HepG2 (cell line): ENCODE results near the gene MSRB2. TPM values are rescaled to one million over a fixed set of nuclear protein-coding genes. Genes with fewer than 3 reads are reported as not detected.
A peak's percentile ranks its signal among the peaks of the same experiment; 100 is the strongest.

Experiments
- ATAC-seq: fragments of 200-7000 bp; cut with Tn5 transposase; 3 replicates; pipeline ENCODE4 v1.9.1; 2020; ENCODE audit warnings: mild to moderate bottlenecking, moderate library complexity
- BruUV-seq: library from RNA; stranded (reverse); fragments of 400-500 nt; replicated peaks from 2 replicates; lab custom pipeline; 2021; lab: Mats Ljungman, UMichigan
- CTCF ChIA-PET: fragments of 300-600 bp; formaldehyde crosslinking; extraction: SDS; loops from one replicate; lab custom pipeline; 2021; ENCODE audit warnings: low total read pairs, inconsistent platforms, low intra/inter-chr PET ratio; lab: Yijun Ruan, JAX
- POLR2A ChIA-PET: fragments of 350-600 bp; sonication (Branson Sonifier 250); formaldehyde crosslinking; loops from one replicate; lab custom pipeline; 2020; ENCODE audit warnings: antibody characterized with exemption, inconsistent platforms; lab: Yijun Ruan, JAX
- DNase-seq: peaks from one replicate; pipeline ENCODE4 v3.0.0-alpha.2; 2015; ENCODE audit warnings: low spot score
- FAIRE-seq: peaks from 3 replicates; lab custom pipeline; 2011; peaks lifted over from hg19 to GRCh38; lab: Jason Lieb, UNC
- H2AFZ ChIP-seq: one replicate; pipeline ENCODE4 v1.6.1; 2011; ENCODE audit warnings: low read length, inconsistent platforms
- H3K27ac ChIP-seq: fragments of 300-600 bp; 3 replicates; pipeline ENCODE4 v1.8.0; 2011; ENCODE audit warnings: mixed run types, mild to moderate bottlenecking, mixed read lengths, low read length, inconsistent platforms; ENCODE audit not compliant: insufficient read depth; ENCODE audit errors: extremely low read length
- H3K27me3 ChIP-seq, 2 experiments: fragments of 200-600 bp in 1 of 2; 2 replicates in 1 of 2; 3 replicates in 1 of 2; pipeline versions ENCODE4 v1.6.0 to v1.8.0; 2011; ENCODE audit warnings: low read length in 2 of 2, mild to moderate bottlenecking in 2 of 2, moderate library complexity in 2 of 2, inconsistent platforms in 1 of 2; ENCODE audit not compliant: insufficient read depth in 2 of 2, control insufficient read depth in 1 of 2
- H3K36me3 ChIP-seq, 2 experiments: fragments of 200-600 bp in 1 of 2; replicated peaks in 1 of 2; 2 replicates in 1 of 2; 3 replicates in 1 of 2; pipeline versions ENCODE4 v1.5.1 to v1.8.0; 2011; ENCODE audit warnings: low read length in 2 of 2, inconsistent platforms in 1 of 2; ENCODE audit not compliant: insufficient read depth in 2 of 2, control insufficient read depth in 1 of 2
- H3K4me1 ChIP-seq: 2 replicates; pipeline ENCODE4 v1.5.1; 2012; ENCODE audit warnings: low read length, inconsistent platforms; ENCODE audit not compliant: insufficient read depth
- H3K4me2 ChIP-seq: 2 replicates; pipeline ENCODE4 v1.6.0; 2011; ENCODE audit warnings: low read depth, low read length, inconsistent platforms
- H3K4me3 ChIP-seq, 3 experiments: fragments of 200-600 bp in 1 of 3; sonication (generic), shearing (Covaris generic) in 1 of 3; replicated peaks in 1 of 3; 2 replicates each; pipeline ENCODE4 v1.5.1; 2011 to 2016; ENCODE audit warnings: low read length in 3 of 3, inconsistent platforms in 2 of 3, low read depth in 2 of 3, mild to moderate bottlenecking in 2 of 3, control low read depth in 1 of 3, mixed read lengths in 1 of 3; ENCODE audit not compliant: insufficient read depth in 1 of 3
- H3K79me2 ChIP-seq: one replicate; pipeline ENCODE4 v1.6.1; 2011; ENCODE audit warnings: low read length, inconsistent platforms; ENCODE audit not compliant: insufficient read depth
- H3K9ac ChIP-seq: 2 replicates; pipeline ENCODE4 v1.6.0; 2011; ENCODE audit warnings: mild to moderate bottlenecking, low read depth, low read length, inconsistent platforms; ENCODE audit not compliant: insufficient read depth
- H3K9me3 ChIP-seq: 2 replicates; pipeline ENCODE4 v1.5.1; 2012; ENCODE audit warnings: mild to moderate bottlenecking, low read length
- H4K20me1 ChIP-seq: 2 replicates; pipeline ENCODE4 v1.6.0; 2011; ENCODE audit warnings: inconsistent platforms, mild to moderate bottlenecking, low read length, moderate library complexity; ENCODE audit not compliant: insufficient read depth
- BRF2 ChIP-seq: sonication (generic); formaldehyde crosslinking; IDR thresholded peaks from 2 replicates; pipeline ENCODE4 v1.8.1; 2022; ENCODE audit warnings: mild to moderate bottlenecking, missing genetic modification reagents
- CENPBD1 ChIP-seq: sonication (generic); formaldehyde crosslinking; IDR thresholded peaks from 2 replicates; pipeline ENCODE4 v1.8.0; 2022; ENCODE audit warnings: missing genetic modification reagents, low read depth, mild to moderate bottlenecking, borderline replicate concordance
- GATA4 ChIP-seq: sonication (generic); IDR thresholded peaks from 2 replicates; pipeline ENCODE4 v1.6.1; 2016; ENCODE audit warnings: antibody characterized with exemption, low read depth, borderline replicate concordance
- KDM6A ChIP-seq: IDR thresholded peaks from 2 replicates; pipeline ENCODE4 v1.6.1; 2016; ENCODE audit warnings: low read depth
- MNT ChIP-seq: fragments of 450-650 bp; IDR thresholded peaks from 2 replicates; pipeline ENCODE4 v1.6.1; 2016
- ONECUT2 ChIP-seq: sonication (generic); formaldehyde crosslinking; IDR thresholded peaks from 2 replicates; pipeline ENCODE4 v1.4.0; 2020; ENCODE audit warnings: missing genetic modification reagents
- ZNF275 ChIP-seq: sonication (generic); formaldehyde crosslinking; IDR thresholded peaks from 2 replicates; pipeline ENCODE4 v1.8.0; 2022; ENCODE audit warnings: missing genetic modification reagents, mild to moderate bottlenecking, inconsistent platforms, borderline replicate concordance
- ZNF589 ChIP-seq: sonication (generic); formaldehyde crosslinking; conservative IDR thresholded peaks from 2 replicates; pipeline ENCODE4 v1.8.0; 2022; ENCODE audit warnings: mild to moderate bottlenecking, moderate library complexity, missing genetic modification reagents
- ZNF781 ChIP-seq: sonication (generic); formaldehyde crosslinking; IDR thresholded peaks from 2 replicates; pipeline ENCODE4 v1.5.1; 2020; ENCODE audit warnings: borderline replicate concordance, mild to moderate bottlenecking, missing genetic modification reagents; ENCODE audit errors: not compliant biosample characterization
- WGBS: methylation state at CpG from one replicate; pipeline ENCODE4 v1.1.6; 2017; ENCODE audit warnings: low lambda C conversion rate; 5-methylcytosine and 5-hydroxymethylcytosine counted together
- in situ Hi-C: cut with HindIII; loops from 2 replicates; pipeline ENCODE4 v1.10.0; 2017; ENCODE audit warnings: low pct_unique_long_range_greater_than_20kb; ENCODE audit not compliant: extremely low pct_ligation_motif_present
- intact Hi-C: fragments of 100-400 bp; cut with micrococcal nuclease; formaldehyde crosslinking; loops from one replicate; pipeline ENCODE4 v1.10.0; 2022; ENCODE audit not compliant: unreplicated experiment
- polyA plus RNA-seq, 8 experiments: library from polyadenylated mRNA; depleted of rRNA in 3 of 8; stranded (reverse) in 7 of 8; unstranded in 1 of 8; fragments of >200 nt; fragmentation: Illumina TruSeq in 4 of 8; extraction: Trizol in 4 of 8; gene quantifications; 2 replicates each; pipeline versions ENCODE4 v1.2.1 to v1.2.3, GENCODE V29; 2011 to 2016; ENCODE audit warnings: low read depth in 4 of 8, missing spikeins in 1 of 8, mixed read lengths in 1 of 8; ENCODE audit not compliant: insufficient read depth in 1 of 8
- total RNA-seq, 5 experiments: library from RNA; depleted of rRNA; stranded (reverse); fragments of >200 nt; fragmentation: Illumina TruSeq; extraction: Trizol; gene quantifications; 2 replicates each; pipeline ENCODE4 v1.2.3, GENCODE V29; 2016; ENCODE audit warnings: low read depth in 1 of 5
- TF ChIP-seq, protein P1 (sequence below): sonication (generic); formaldehyde crosslinking; IDR thresholded peaks from 2 replicates; pipeline ENCODE4 v1.4.0; 2020; ENCODE audit warnings: mild to moderate bottlenecking, low read depth, missing genetic modification reagents

Gene MSRB2
- total and polyA plus RNA-seq, 2 of the 13 experiments (the other 11 are each of a cell fraction or from before 2014, with no cell fraction given): 8.3 to 22.1 TPM

DNA sequence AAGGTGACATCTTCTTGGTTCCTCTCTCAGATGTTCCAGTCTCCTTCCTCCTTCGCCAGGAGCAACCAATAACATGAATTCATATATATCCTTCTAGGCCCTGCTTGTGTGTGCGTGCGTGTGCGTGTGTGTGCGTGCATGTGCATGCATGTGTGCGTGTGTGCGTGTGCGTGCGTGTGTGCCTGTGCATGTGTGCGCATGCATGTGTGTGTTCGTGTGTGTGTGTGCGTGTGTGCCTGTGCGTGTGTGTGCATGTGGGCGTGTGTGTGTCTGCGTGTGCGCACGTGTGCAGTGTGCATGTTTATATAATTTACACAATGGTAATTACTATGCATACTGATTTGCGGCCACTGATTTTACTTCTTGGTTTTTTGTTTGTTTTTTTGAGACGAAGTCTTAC is 52.8 kb downstream of the MSRB2 start:
- Histone ChIP-seq H3K4me1 (no peaks in the 10 kb centered on the region), H3K9me3 (no peaks in the 10 kb centered on the region), H2AFZ (no peak overlapping the region), H3K79me2 (no peaks in the 10 kb centered on the region), H3K27ac (no peak overlapping the region), H3K9ac (no peak overlapping the region), H3K4me2 (no peak overlapping the region), H3K4me3 (no peak overlapping the region), H3K27me3 (peaks cover 0 to 2% of the 10 kb centered on the region in 2 experiments; a peak in 1 of 5 replicates), H3K36me3 (no peaks in the 10 kb centered on the region), H4K20me1 (no peaks in the 10 kb centered on the region)
- intact Hi-C loops (no loop called here), in situ Hi-C loops (no loop called here)
- POLR2A ChIA-PET: no interaction called here
- TF ChIP-seq BRF2 (CRISPR knock-in tag) (no peak), MNT (peak; percentile 58; the same call in 1 of the 2 replicates)
- CTCF ChIA-PET: no interaction called here
- DNase-seq (no peak), FAIRE-seq (no peak), ATAC-seq (no peak)
- BruUV-seq: no TSS peak
- 72% methylated on average over 19 of the region's 19 CpGs for whole genome bisulfite sequencing

- no TSS peak for BruUV-seq
- H3K79me2 ChIP-seq: no peaks in the 10 kb centered on the region
- H3K4me2 ChIP-seq: no peak overlapping the region
- no peak overlapping the region for H3K4me3 ChIP-seq
- no peak for DNase-seq
- no peaks in the 10 kb centered on the region for H3K9me3 ChIP-seq
- H3K27me3 ChIP-seq: no peaks in the 10 kb centered on the region; a peak in 1 of 5 replicates
- WGBS: 0% methylated on average over 3 of the region's 4 CpGs
- H3K36me3 ChIP-seq: no peaks in the 10 kb centered on the region
- no peak overlapping the region for H2AFZ ChIP-seq
- intact Hi-C loops (no loop called here), in situ Hi-C loops (loop anchor here (25.0 kb wide), 2 partner anchors 387 to 537 kb away; no protein-coding TSS in a partner anchor)
- ChIA-PET POLR2A (no interaction called here), CTCF (no interaction called here)
- FAIRE-seq: no peak
- H3K9ac ChIP-seq: no peak overlapping the region
- no peaks in the 10 kb centered on the region for H4K20me1 ChIP-seq
- H3K4me1 ChIP-seq: no peaks in the 10 kb centered on the region
- no peak for ATAC-seq
- no peak overlapping the region for H3K27ac ChIP-seq
- TF ChIP-seq, protein P1, sequence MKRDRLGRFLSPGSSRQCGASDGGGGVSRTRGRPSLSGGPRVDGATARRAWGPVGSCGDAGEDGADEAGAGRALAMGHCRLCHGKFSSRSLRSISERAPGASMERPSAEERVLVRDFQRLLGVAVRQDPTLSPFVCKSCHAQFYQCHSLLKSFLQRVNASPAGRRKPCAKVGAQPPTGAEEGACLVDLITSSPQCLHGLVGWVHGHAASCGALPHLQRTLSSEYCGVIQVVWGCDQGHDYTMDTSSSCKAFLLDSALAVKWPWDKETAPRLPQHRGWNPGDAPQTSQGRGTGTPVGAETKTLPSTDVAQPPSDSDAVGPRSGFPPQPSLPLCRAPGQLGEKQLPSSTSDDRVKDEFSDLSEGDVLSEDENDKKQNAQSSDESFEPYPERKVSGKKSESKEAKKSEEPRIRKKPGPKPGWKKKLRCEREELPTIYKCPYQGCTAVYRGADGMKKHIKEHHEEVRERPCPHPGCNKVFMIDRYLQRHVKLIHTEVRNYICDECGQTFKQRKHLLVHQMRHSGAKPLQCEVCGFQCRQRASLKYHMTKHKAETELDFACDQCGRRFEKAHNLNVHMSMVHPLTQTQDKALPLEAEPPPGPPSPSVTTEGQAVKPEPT (CRISPR knock-in tag): no peak
- no peak for TF ChIP-seq ONECUT2 (CRISPR knock-in tag)
- no peak for TF ChIP-seq ZNF781 (CRISPR knock-in tag)
- no peak for TF ChIP-seq ZNF589 (CRISPR knock-in tag)
- no peak for TF ChIP-seq ZNF275 (CRISPR knock-in tag)
- TF ChIP-seq GATA4: no peak
- no peak for TF ChIP-seq KDM6A (CRISPR knock-in tag)
- TF ChIP-seq CENPBD1: no peak
Measured at GRCh38 chr10:23150091-23150490, 54.7 kb downstream of the MSRB2 start.
